Suprapubic skin (tissue), 4 donors: Measurements from ENCODE around the gene SNRK.

Experiments used
- CTCF ChIP-seq, 2 donors: fragments of 200-600 bp in 1 of 2; fragments of 450-650 bp in 1 of 2; sonication (generic) in 1 of 2; IDR thresholded peaks; one replicate each; pipeline ENCODE4 v1.5.1; 2016 to 2019; ENCODE audit warnings: antibody characterized with exemption in 2 of 2, mild to moderate bottlenecking in 1 of 2, moderate library complexity in 1 of 2
- EP300 ChIP-seq: sonication (generic); formaldehyde crosslinking; IDR thresholded peaks from one replicate; pipeline ENCODE4 v1.6.1; 2017; ENCODE audit warnings: antibody characterized with exemption
- POLR2A ChIP-seq, 2 donors: fragments of 450-650 bp; IDR thresholded peaks; one replicate each; pipeline ENCODE4 v1.6.1; 2017; ENCODE audit warnings: antibody characterized with exemption in 2 of 2, mild to moderate bottlenecking in 2 of 2, moderate library complexity in 2 of 2
- POLR2AphosphoS5 ChIP-seq, 3 donors: sonication (generic); formaldehyde crosslinking; IDR thresholded peaks; one replicate each; pipeline ENCODE4 v1.6.1; 2017; ENCODE audit warnings: antibody characterized with exemption in 3 of 3

GRCh38 chr3:43338295-43338694, 52.0 kb downstream of the SNRK start:
- TF ChIP-seq CTCF (IDR thresholded peaks at IDR 0.05): no peak
- no peak for TF ChIP-seq POLR2AphosphoS5 (IDR thresholded peaks at IDR 0.05)
- no peak for TF ChIP-seq POLR2A (IDR thresholded peaks at IDR 0.05)
- TF ChIP-seq EP300: no peak
